HCT116 (cell line): ENCODE data around the gene ATP8A2. TPM values are rescaled to one million over a fixed set of nuclear protein-coding genes. Genes with fewer than 3 reads are reported as not detected.

ENCODE experiments used
- ATAC-seq: fragments of 200-7000 bp; cut with Tn5 transposase; 2 replicates; pipeline ENCODE4 v1.9.1; 2020; ENCODE audit warnings: mild to moderate bottlenecking, moderate library complexity
- BruUV-seq: library from RNA; stranded (reverse); fragments of 400-500 nt; replicated peaks from 2 replicates; lab custom pipeline; 2021; lab: Mats Ljungman, UMichigan
- CTCF ChIA-PET: fragments of 300-600 bp; sonication (Branson Sonifier 250); formaldehyde crosslinking; loops from one replicate; lab custom pipeline; 2021; ENCODE audit warnings: antibody characterized with exemption; lab: Charles Lee
- POLR2A ChIA-PET: fragments of 300-600, 350-600 bp; sonication (Branson Sonifier 250); formaldehyde crosslinking; loops from one replicate; lab custom pipeline; 2021; ENCODE audit warnings: antibody characterized with exemption; lab: Charles Lee
- RAD21 ChIA-PET, 2 experiments: fragments of 300-600 bp; sonication (Branson Sonifier 250); formaldehyde crosslinking; loops; one replicate each; lab custom pipeline; 2023; ENCODE audit warnings: low total read pairs in 2 of 2; ENCODE audit not compliant: uncharacterized antibody in 2 of 2, unreplicated experiment in 2 of 2, low non-redundant PET in 1 of 2; lab: Charles Lee
- DNase-seq: peaks from one replicate; pipeline ENCODE4 v3.0.0-alpha.2; 2010; ENCODE audit warnings: low read depth, low spot score
- H2AFZ ChIP-seq: fragments of 200-600 bp; shearing (Covaris generic), sonication (generic); 2 replicates; pipeline ENCODE4 v1.6.1; 2017; ENCODE audit warnings: low read depth, mixed run types, mixed read lengths, antibody characterized with exemption, low read length; ENCODE audit not compliant: poor library complexity, severe bottlenecking
- H3K27ac ChIP-seq: 2 replicates; pipeline ENCODE4 v1.5.1; 2012; ENCODE audit warnings: low read depth, low read length
- H3K27me3 ChIP-seq: fragments of 200-600 bp; sonication (generic); 2 replicates; pipeline ENCODE4 v1.6.1; 2016; ENCODE audit warnings: mixed run types, low read length, mixed read lengths; ENCODE audit not compliant: insufficient read depth
- H3K36me3 ChIP-seq, 2 experiments: fragments of 200-500 bp in 1 of 2; fragments of 200-600 bp in 1 of 2; sonication (Bioruptor generic) in 1 of 2; sonication (generic) in 1 of 2; 2 replicates each; pipeline versions ENCODE4 v1.5.1 to v1.6.1; 2014 to 2016; ENCODE audit warnings: low read length in 2 of 2, inconsistent platforms in 1 of 2, mixed read lengths in 1 of 2, mixed run types in 1 of 2; ENCODE audit not compliant: insufficient read depth in 2 of 2, control insufficient read depth in 1 of 2
- H3K4me1 ChIP-seq, 2 experiments: fragments of 200-600 bp in 1 of 2; sonication (generic) in 1 of 2; 2 replicates each; pipeline versions ENCODE4 v1.5.1 to v1.6.1; 2012 to 2017; ENCODE audit warnings: low read length in 2 of 2, inconsistent platforms in 1 of 2, mild to moderate bottlenecking in 1 of 2, mixed read lengths in 1 of 2, mixed run types in 1 of 2, moderate library complexity in 1 of 2; ENCODE audit not compliant: insufficient read depth in 2 of 2, control insufficient read depth in 1 of 2
- H3K4me2 ChIP-seq: fragments of 200-600 bp; sonication (generic); 2 replicates; pipeline ENCODE4 v1.6.1; 2017; ENCODE audit warnings: mixed run types, low read length, mixed read lengths
- H3K4me3 ChIP-seq, 2 experiments: fragments of 200-600 bp in 1 of 2; sonication (generic) in 1 of 2; replicated peaks in 1 of 2; 2 replicates each; pipeline ENCODE4 v1.5.1; 2011 to 2016; ENCODE audit warnings: low read length in 2 of 2, control low read depth in 1 of 2, low read depth in 1 of 2, mild to moderate bottlenecking in 1 of 2, mixed read lengths in 1 of 2, mixed run types in 1 of 2
- H3K79me2 ChIP-seq: fragments of 200-600 bp; sonication (generic); 2 replicates; pipeline ENCODE4 v1.6.1; 2017; ENCODE audit warnings: mild to moderate bottlenecking, mixed run types, low read length, moderate library complexity, mixed read lengths; ENCODE audit not compliant: insufficient read depth
- H3K9ac ChIP-seq: fragments of 200-600 bp; sonication (generic); 2 replicates; pipeline ENCODE4 v1.6.1; 2016; ENCODE audit warnings: low read length, mixed read lengths
- H3K9me2 ChIP-seq: fragments of 200-600 bp; sonication (generic), shearing (Covaris generic); 2 replicates; pipeline ENCODE4 v1.6.1; 2017; ENCODE audit warnings: mixed run types, mild to moderate bottlenecking, moderate library complexity; ENCODE audit not compliant: insufficient read depth
- H3K9me3 ChIP-seq, 2 experiments: fragments of 200-500 bp in 1 of 2; fragments of 200-600 bp in 1 of 2; sonication (Bioruptor generic) in 1 of 2; sonication (generic) in 1 of 2; 2 replicates each; pipeline ENCODE4 v1.6.1; 2014 to 2017; ENCODE audit warnings: low read length in 2 of 2, mixed read lengths in 2 of 2, inconsistent platforms in 1 of 2, low read depth in 1 of 2, mild to moderate bottlenecking in 1 of 2, mixed run types in 1 of 2, moderate library complexity in 1 of 2; ENCODE audit not compliant: control insufficient read depth in 1 of 2, insufficient read depth in 1 of 2
- H4K20me1 ChIP-seq: fragments of 200-600 bp; sonication (generic), shearing (Covaris generic); 2 replicates; pipeline ENCODE4 v1.6.1; 2017; ENCODE audit warnings: mixed run types, mild to moderate bottlenecking, moderate library complexity; ENCODE audit not compliant: insufficient read depth
- CBX3 ChIP-seq: IDR thresholded peaks from 2 replicates; pipeline ENCODE4 v1.6.1; 2012; ENCODE audit warnings: low read depth
- CEBPB ChIP-seq: IDR thresholded peaks from 2 replicates; pipeline ENCODE4 v1.6.1; 2012; ENCODE audit warnings: low read depth
- EGR1 ChIP-seq: IDR thresholded peaks from 2 replicates; pipeline ENCODE4 v1.6.1; 2012; ENCODE audit warnings: low read depth
- ELF1 ChIP-seq: IDR thresholded peaks from 2 replicates; pipeline ENCODE4 v1.6.1; 2012; ENCODE audit warnings: low read depth, borderline replicate concordance
- EZH2 ChIP-seq: fragments of 200-600 bp; sonication (generic); IDR thresholded peaks from 2 replicates; pipeline ENCODE4 v1.6.1; 2017; ENCODE audit warnings: antibody characterized with exemption, mixed run types
- FOSL1 ChIP-seq: IDR thresholded peaks from 2 replicates; pipeline ENCODE4 v1.6.1; 2012; ENCODE audit warnings: low read depth
- JUND ChIP-seq: IDR thresholded peaks from 2 replicates; pipeline ENCODE4 v1.6.1; 2012
- POLR2A ChIP-seq: IDR thresholded peaks from 2 replicates; pipeline ENCODE4 v1.7.0; 2011; ENCODE audit warnings: borderline replicate concordance; ENCODE audit not compliant: insufficient read depth, insufficient read length; ENCODE audit errors: extremely low read depth
- POLR2AphosphoS5 ChIP-seq: IDR thresholded peaks from 2 replicates; pipeline ENCODE4 v1.6.1; 2011; ENCODE audit warnings: mild to moderate bottlenecking, low read depth, low read length, moderate library complexity
- RAD21 ChIP-seq: IDR thresholded peaks from 2 replicates; pipeline ENCODE4 v1.6.1; 2012; ENCODE audit warnings: low read depth, mild to moderate bottlenecking
- SIN3A ChIP-seq: IDR thresholded peaks from 2 replicates; pipeline ENCODE4 v1.6.1; 2012; ENCODE audit warnings: low read depth
- SP1 ChIP-seq: IDR thresholded peaks from 2 replicates; pipeline ENCODE4 v1.6.1; 2012; ENCODE audit warnings: low read depth
- SRF ChIP-seq: IDR thresholded peaks from 2 replicates; pipeline ENCODE4 v1.6.1; 2012; ENCODE audit warnings: low read depth
- TCF7L2 ChIP-seq: IDR thresholded peaks from 2 replicates; pipeline ENCODE4 v1.7.0; 2011; ENCODE audit warnings: borderline replicate concordance, inconsistent platforms; ENCODE audit not compliant: insufficient read depth, insufficient read length; ENCODE audit errors: extremely low read depth
- ZFX ChIP-seq: fragments of 450-650 bp; IDR thresholded peaks from 2 replicates; pipeline ENCODE4 v1.6.1; 2017
- ZNF274 ChIP-seq: fragments of 200-500 bp; sonication (Bioruptor generic); IDR thresholded peaks from 2 replicates; pipeline ENCODE4 v1.6.1; 2014; ENCODE audit warnings: mild to moderate bottlenecking, low read depth, low read length, inconsistent platforms
- intact Hi-C: fragments of 100-400 bp; cut with micrococcal nuclease; formaldehyde crosslinking; loops from 2 replicates; pipeline ENCODE4 v1.10.0; 2022
- total RNA-seq: library from RNA; stranded (reverse); gene quantifications from one replicate; pipeline ENCODE4 v1.2.1, GENCODE V29; 2021; ENCODE audit not compliant: unreplicated experiment
- TF ChIP-seq, protein P1 (sequence below): IDR thresholded peaks from 2 replicates; pipeline ENCODE4 v1.6.1; 2012
- TF ChIP-seq, protein P2 (sequence below), 3 experiments: fragments of 200-600 bp in 1 of 3; sonication (generic) in 1 of 3; IDR thresholded peaks in 2 of 3; conservative IDR thresholded peaks in 1 of 3; 2 replicates each; pipeline ENCODE4 v1.5.1; 2012 to 2017; ENCODE audit warnings: low read depth in 2 of 3, low read length in 2 of 3, antibody characterized with exemption in 1 of 3, borderline replicate concordance in 1 of 3, control low read depth in 1 of 3, mild to moderate bottlenecking in 1 of 3, mixed read lengths in 1 of 3, mixed run types in 1 of 3, moderate library complexity in 1 of 3; ENCODE audit not compliant: insufficient read depth in 1 of 3
- TF ChIP-seq, protein P3 (sequence below): IDR thresholded peaks from 2 replicates; pipeline ENCODE4 v1.6.1; 2012; ENCODE audit warnings: low read depth

The ATP8A2 gene
- total RNA-seq, 1 experiment from 2014 or later, result not detected

DNA sequence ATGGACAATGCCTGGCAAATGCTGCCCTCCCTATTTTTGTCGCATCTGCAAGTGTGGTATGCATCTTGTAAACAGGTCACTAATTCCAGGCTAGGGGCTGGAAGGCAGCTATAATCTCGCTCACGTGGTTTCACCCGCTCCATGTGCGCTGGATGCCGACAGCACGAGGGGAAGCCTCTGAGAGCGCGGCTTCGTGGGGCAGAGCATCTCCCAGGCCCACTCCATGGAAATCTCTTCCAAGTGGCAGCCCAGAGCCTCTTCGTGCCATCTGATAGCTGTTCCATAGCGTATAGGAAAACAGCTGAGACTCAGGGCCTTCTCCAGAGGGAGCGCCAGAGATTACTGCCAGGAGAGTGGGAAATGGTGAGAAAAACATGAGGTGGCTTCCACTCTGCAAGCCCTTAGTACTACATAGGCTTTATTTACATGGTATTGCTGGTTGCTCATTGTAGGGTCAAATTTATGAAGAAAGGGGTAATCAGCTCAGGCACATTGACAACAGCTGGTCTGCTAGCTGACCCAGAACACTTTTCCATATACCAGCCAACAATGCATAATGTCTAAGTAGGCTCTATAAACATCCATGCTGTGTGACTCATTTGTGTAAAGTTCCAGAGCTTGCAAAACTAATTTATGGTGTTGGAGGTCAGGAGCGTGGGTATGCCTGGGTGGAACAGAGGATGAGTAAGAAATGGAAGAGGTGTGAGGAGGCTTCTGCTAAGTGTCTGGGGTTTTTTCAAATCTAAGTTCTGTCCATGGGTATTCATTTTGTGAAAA is 514.9 kb downstream of the ATP8A2 start:
- ChIA-PET CTCF (no interaction called here), RAD21 (interaction anchor here in 1 of 2 experiments (0.6 kb wide), 1 partner anchor 72 kb away, joined by 3 read pairs; no protein-coding TSS in a partner anchor), POLR2A (no interaction called here)
- TF ChIP-seq FOSL1, result no peak
- no peak for TF ChIP-seq SIN3A
- TF ChIP-seq ZFX, result no peak
- TF ChIP-seq JUND, result no peak
- TF ChIP-seq CBX3, result no peak
- TF ChIP-seq EGR1, result no peak
- TF ChIP-seq, protein P1, sequence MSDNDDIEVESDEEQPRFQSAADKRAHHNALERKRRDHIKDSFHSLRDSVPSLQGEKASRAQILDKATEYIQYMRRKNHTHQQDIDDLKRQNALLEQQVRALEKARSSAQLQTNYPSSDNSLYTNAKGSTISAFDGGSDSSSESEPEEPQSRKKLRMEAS, result no peak
- TF ChIP-seq SRF, result no peak
- TF ChIP-seq TCF7L2, result no peak
- TF ChIP-seq RAD21, result no peak
- TF ChIP-seq, protein P2, sequence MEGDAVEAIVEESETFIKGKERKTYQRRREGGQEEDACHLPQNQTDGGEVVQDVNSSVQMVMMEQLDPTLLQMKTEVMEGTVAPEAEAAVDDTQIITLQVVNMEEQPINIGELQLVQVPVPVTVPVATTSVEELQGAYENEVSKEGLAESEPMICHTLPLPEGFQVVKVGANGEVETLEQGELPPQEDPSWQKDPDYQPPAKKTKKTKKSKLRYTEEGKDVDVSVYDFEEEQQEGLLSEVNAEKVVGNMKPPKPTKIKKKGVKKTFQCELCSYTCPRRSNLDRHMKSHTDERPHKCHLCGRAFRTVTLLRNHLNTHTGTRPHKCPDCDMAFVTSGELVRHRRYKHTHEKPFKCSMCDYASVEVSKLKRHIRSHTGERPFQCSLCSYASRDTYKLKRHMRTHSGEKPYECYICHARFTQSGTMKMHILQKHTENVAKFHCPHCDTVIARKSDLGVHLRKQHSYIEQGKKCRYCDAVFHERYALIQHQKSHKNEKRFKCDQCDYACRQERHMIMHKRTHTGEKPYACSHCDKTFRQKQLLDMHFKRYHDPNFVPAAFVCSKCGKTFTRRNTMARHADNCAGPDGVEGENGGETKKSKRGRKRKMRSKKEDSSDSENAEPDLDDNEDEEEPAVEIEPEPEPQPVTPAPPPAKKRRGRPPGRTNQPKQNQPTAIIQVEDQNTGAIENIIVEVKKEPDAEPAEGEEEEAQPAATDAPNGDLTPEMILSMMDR (IDR thresholded peaks at IDR 0.05 in 2 of 3, conservative IDR thresholded peaks at IDR 0.05 in 1 of 3; ENCODE audit: borderline replicate concordance in 1 of 3, insufficient read depth in 1 of 3, low read depth in 2 of 3, low read length in 2 of 3), result no peak
- no peak for TF ChIP-seq SP1
- TF ChIP-seq POLR2A, result no peak
- TF ChIP-seq POLR2AphosphoS5, result no peak
- no peak for TF ChIP-seq EZH2
- TF ChIP-seq ELF1, result no peak
- TF ChIP-seq ZNF274, result no peak
- TF ChIP-seq, protein P3, sequence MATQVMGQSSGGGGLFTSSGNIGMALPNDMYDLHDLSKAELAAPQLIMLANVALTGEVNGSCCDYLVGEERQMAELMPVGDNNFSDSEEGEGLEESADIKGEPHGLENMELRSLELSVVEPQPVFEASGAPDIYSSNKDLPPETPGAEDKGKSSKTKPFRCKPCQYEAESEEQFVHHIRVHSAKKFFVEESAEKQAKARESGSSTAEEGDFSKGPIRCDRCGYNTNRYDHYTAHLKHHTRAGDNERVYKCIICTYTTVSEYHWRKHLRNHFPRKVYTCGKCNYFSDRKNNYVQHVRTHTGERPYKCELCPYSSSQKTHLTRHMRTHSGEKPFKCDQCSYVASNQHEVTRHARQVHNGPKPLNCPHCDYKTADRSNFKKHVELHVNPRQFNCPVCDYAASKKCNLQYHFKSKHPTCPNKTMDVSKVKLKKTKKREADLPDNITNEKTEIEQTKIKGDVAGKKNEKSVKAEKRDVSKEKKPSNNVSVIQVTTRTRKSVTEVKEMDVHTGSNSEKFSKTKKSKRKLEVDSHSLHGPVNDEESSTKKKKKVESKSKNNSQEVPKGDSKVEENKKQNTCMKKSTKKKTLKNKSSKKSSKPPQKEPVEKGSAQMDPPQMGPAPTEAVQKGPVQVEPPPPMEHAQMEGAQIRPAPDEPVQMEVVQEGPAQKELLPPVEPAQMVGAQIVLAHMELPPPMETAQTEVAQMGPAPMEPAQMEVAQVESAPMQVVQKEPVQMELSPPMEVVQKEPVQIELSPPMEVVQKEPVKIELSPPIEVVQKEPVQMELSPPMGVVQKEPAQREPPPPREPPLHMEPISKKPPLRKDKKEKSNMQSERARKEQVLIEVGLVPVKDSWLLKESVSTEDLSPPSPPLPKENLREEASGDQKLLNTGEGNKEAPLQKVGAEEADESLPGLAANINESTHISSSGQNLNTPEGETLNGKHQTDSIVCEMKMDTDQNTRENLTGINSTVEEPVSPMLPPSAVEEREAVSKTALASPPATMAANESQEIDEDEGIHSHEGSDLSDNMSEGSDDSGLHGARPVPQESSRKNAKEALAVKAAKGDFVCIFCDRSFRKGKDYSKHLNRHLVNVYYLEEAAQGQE, result no peak
- TF ChIP-seq CEBPB, result no peak
- no peak overlapping the region for H3K4me2 ChIP-seq
- H3K9me2 ChIP-seq, result no peaks in the 10 kb centered on the region
- no peak overlapping the region for H2AFZ ChIP-seq
- H4K20me1 ChIP-seq, result no peaks in the 10 kb centered on the region
- DNase-seq (no peak), ATAC-seq (no peak)
- no peak overlapping the region for H3K27ac ChIP-seq
- no peak overlapping the region for H3K9ac ChIP-seq
- H3K4me1 ChIP-seq, result no peaks in the 10 kb centered on the region
- no peaks in the 10 kb centered on the region for H3K79me2 ChIP-seq
- H3K27me3 ChIP-seq, result peaks cover 41% of the 10 kb centered on the region; the same call in 1 of the 2 replicates
- BruUV-seq, result no TSS peak
- H3K4me3 ChIP-seq, result no peak overlapping the region
- intact Hi-C loops, result no loop called here
- no peaks in the 10 kb centered on the region for H3K9me3 ChIP-seq
- H3K36me3 ChIP-seq, result no peaks in the 10 kb centered on the region
